GM23338 (cell line): ENCODE measurements around the gene GPATCH11.

Experiments
- CREB1 ChIP-seq: fragments of 250-450 bp; sonication (Bioruptor Pico); IDR thresholded peaks from 2 replicates; pipeline ENCODE4 v1.5.0; 2020; ENCODE audit warnings: low read depth, mild to moderate bottlenecking, moderate library complexity
- EZH2 ChIP-seq: fragments of 200-600 bp; sonication (generic); IDR thresholded peaks from one replicate; pipeline ENCODE4 v1.8.0; 2017; ENCODE audit warnings: antibody characterized with exemption, mild to moderate bottlenecking, low read depth; ENCODE audit not compliant: unreplicated experiment
- NANOG ChIP-seq: IDR thresholded peaks from 2 replicates; pipeline ENCODE4 v1.6.1; 2016; ENCODE audit warnings: antibody characterized with exemption, borderline replicate concordance
- POLR2AphosphoS5 ChIP-seq: IDR thresholded peaks from 2 replicates; pipeline ENCODE4 v1.6.1; 2016; ENCODE audit warnings: antibody characterized with exemption, low read depth
- REST ChIP-seq: IDR thresholded peaks from one replicate; pipeline ENCODE4 v1.6.1; 2018; ENCODE audit warnings: antibody characterized with exemption; ENCODE audit not compliant: unreplicated experiment
- TF ChIP-seq, protein P1 (sequence below), 2 experiments: fragments of 200-600 bp in 1 of 2; sonication (generic) in 1 of 2; conservative IDR thresholded peaks; 2 replicates each; pipeline versions ENCODE4 v1.5.1 to v1.6.1; 2016 to 2017; ENCODE audit warnings: antibody characterized with exemption in 2 of 2, low read depth in 2 of 2, mild to moderate bottlenecking in 2 of 2, moderate library complexity in 1 of 2

DNA sequence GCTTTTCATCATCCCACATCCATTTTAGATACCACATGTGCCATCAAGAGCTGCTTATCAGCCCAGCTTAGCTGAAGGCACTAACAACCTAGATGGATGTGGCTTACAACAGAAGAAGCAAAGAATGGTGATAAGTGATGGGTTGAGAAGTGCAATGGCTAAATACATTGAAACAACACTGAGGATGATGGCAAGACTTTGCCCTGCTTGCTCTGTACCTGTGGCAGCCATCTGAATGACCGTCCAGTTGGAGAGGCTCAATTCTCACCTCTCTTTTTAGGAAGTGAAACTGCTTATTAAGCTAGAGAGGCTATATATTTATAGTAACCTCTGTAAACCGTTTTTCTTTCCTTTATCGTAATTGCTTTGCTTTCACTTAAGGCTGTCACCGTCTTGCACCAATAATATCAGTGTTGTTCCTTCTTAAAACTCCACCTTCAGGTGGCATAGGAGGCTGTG is 5.7 kb downstream of the GPATCH11 start:
- TF ChIP-seq, protein P1, sequence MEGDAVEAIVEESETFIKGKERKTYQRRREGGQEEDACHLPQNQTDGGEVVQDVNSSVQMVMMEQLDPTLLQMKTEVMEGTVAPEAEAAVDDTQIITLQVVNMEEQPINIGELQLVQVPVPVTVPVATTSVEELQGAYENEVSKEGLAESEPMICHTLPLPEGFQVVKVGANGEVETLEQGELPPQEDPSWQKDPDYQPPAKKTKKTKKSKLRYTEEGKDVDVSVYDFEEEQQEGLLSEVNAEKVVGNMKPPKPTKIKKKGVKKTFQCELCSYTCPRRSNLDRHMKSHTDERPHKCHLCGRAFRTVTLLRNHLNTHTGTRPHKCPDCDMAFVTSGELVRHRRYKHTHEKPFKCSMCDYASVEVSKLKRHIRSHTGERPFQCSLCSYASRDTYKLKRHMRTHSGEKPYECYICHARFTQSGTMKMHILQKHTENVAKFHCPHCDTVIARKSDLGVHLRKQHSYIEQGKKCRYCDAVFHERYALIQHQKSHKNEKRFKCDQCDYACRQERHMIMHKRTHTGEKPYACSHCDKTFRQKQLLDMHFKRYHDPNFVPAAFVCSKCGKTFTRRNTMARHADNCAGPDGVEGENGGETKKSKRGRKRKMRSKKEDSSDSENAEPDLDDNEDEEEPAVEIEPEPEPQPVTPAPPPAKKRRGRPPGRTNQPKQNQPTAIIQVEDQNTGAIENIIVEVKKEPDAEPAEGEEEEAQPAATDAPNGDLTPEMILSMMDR (conservative IDR thresholded peaks at IDR 0.05; ENCODE audit: low read depth in 2 of 2): no peak
- TF ChIP-seq CREB1: no peak
- no peak for TF ChIP-seq POLR2AphosphoS5
- TF ChIP-seq EZH2: no peak
- TF ChIP-seq NANOG: no peak
- TF ChIP-seq REST: no peak
